IgD-negative memory B cell (primary cell): ENCODE measurements around the gene SEBOX. TPM values are rescaled to one million over a fixed set of nuclear protein-coding genes. Genes with fewer than 3 reads are reported as not detected.
A peak's percentile ranks its signal among the peaks of the same experiment; 100 is the strongest.

Experiments
- H3K27ac Mint-ChIP-seq, 3 donors: one replicate each; pipeline ENCODE4 v1.8.0; 2020 to 2022; ENCODE audit warnings: mild to moderate bottlenecking in 3 of 3, mixed read lengths in 3 of 3, moderate library complexity in 1 of 3
- H3K27me3 Mint-ChIP-seq: one replicate; pipeline ENCODE4 v1.8.0; 2021; ENCODE audit warnings: mixed read lengths
- H3K36me3 Mint-ChIP-seq: one replicate; pipeline ENCODE4 v1.8.0; 2020; ENCODE audit warnings: mild to moderate bottlenecking, mixed read lengths
- H3K4me1 Mint-ChIP-seq, 3 donors: one replicate each; pipeline ENCODE4 v1.8.0; 2020 to 2022; ENCODE audit warnings: mixed read lengths in 3 of 3, mild to moderate bottlenecking in 1 of 3
- H3K4me3 Mint-ChIP-seq, 4 donors: one replicate each; pipeline ENCODE4 v1.8.0; 2020 to 2022; ENCODE audit warnings: mild to moderate bottlenecking in 4 of 4, mixed read lengths in 4 of 4, moderate library complexity in 3 of 4
- H3K9me3 Mint-ChIP-seq, 3 donors: one replicate each; pipeline ENCODE4 v1.8.0; 2020 to 2021; ENCODE audit warnings: mixed read lengths in 3 of 3, mild to moderate bottlenecking in 1 of 3
- polyA plus RNA-seq: library from polyadenylated mRNA; unstranded; fragments of 300-500 nt; fragmentation: Illumina TruSeq; gene quantifications from one replicate; pipeline ENCODE4 v1.2.3, GENCODE V29; 2021

The SEBOX gene
- polyA plus RNA-seq, 1 donor from 2014 or later = not detected

- Mint-ChIP-seq H3K27me3 (peaks cover 10% of the 10 kb centered on the region), H3K4me3 (peak overlapping the region; percentile 70 to 95 (median 91)), H3K27ac (no peak overlapping the region), H3K36me3 (peaks cover 9% of the 10 kb centered on the region), H3K4me1 (peaks cover 0 to 17% (median 6%) of the 10 kb centered on the region in 3 donors), H3K9me3 (no peaks in the 10 kb centered on the region)
These were observed 20.0 kb upstream of the SEBOX start for GRCh38 chr17:28385037-28385400.

- Mint-ChIP-seq H3K4me3 (peak overlapping the region; percentile 70 to 95 (median 91)), H3K36me3 (peaks cover 8% of the 10 kb centered on the region)
These were observed 19.5 kb upstream of the SEBOX start for GRCh38 chr17:28384281-28385036.

GRCh38 chr17:28381141-28381825, 16.3 kb upstream of the SEBOX start:
- Mint-ChIP-seq H3K27me3 (peaks cover 10% of the 10 kb centered on the region), H3K4me3 (peak overlapping the region in 1 of 4 donors; percentile 52), H3K4me1 (peaks cover 0 to 19% (median 6%) of the 10 kb centered on the region in 3 donors), H3K36me3 (peaks cover 7% of the 10 kb centered on the region), H3K27ac (no peak overlapping the region), H3K9me3 (no peaks in the 10 kb centered on the region)

More at GRCh38 chr17:28384281-28385036, 19.5 kb upstream of the SEBOX start:
- Mint-ChIP-seq H3K27ac (no peak overlapping the region), H3K4me1 (peaks cover 0 to 17% (median 6%) of the 10 kb centered on the region in 3 donors), H3K27me3 (peaks cover 10% of the 10 kb centered on the region), H3K9me3 (no peaks in the 10 kb centered on the region)

- Mint-ChIP-seq H3K36me3 (peaks cover 7% of the 10 kb centered on the region), H3K27ac (peak overlapping the region in 1 of 3 donors; percentile 72), H3K4me1 (peaks cover under 1 to 16% (median 4%) of the 10 kb centered on the region in 3 donors), H3K4me3 (peak overlapping the region in 1 of 4 donors; percentile 12), H3K27me3 (peaks cover 10% of the 10 kb centered on the region), H3K9me3 (no peaks in the 10 kb centered on the region)
These were observed 15.1 kb upstream of the SEBOX start for GRCh38 chr17:28379814-28380801.

GRCh38 chr17:28372945-28373274, 7.9 kb upstream of the SEBOX start:
- Mint-ChIP-seq H3K27me3 (no peaks in the 10 kb centered on the region), H3K36me3 (peaks cover under 1% of the 10 kb centered on the region), H3K9me3 (no peaks in the 10 kb centered on the region), H3K4me3 (peak overlapping the region; percentile 12 to 75 (median 66)), H3K4me1 (peaks cover 4 to 15% (median 12%) of the 10 kb centered on the region in 3 donors), H3K27ac (peak overlapping the region in 1 of 3 donors; percentile 53)

- peak overlapping the region in 1 of 3 donors; percentile 86 for H3K27ac Mint-ChIP-seq
- no peaks in the 10 kb centered on the region for H3K9me3 Mint-ChIP-seq
These were observed 7.4 kb upstream of the SEBOX start for GRCh38 chr17:28372203-28372944.

GRCh38 chr17:28371245-28372202, 6.5 kb upstream of the SEBOX start, which contains the start of gene SARM1:
SARM1 (plus strand) TSS chr17:28371694; CDS start chr17:28372033, 339 bp downstream.
- Mint-ChIP-seq H3K4me3 (peak within 1 kb of the TSS; percentile 71 to 98 (median 92)), H3K9me3 (no peaks in the 10 kb centered on the region), H3K27me3 (no peaks in the 10 kb centered on the region), H3K27ac (peak within 1 kb of the TSS; percentile 8 to 90 (median 86)), H3K4me1 (peaks cover 4 to 15% (median 12%) of the 10 kb centered on the region in 3 donors), H3K36me3 (no peaks in the 10 kb centered on the region)

More at GRCh38 chr17:28372203-28372944, 7.4 kb upstream of the SEBOX start:
- Mint-ChIP-seq H3K4me1 (peaks cover 4 to 15% (median 12%) of the 10 kb centered on the region in 3 donors), H3K4me3 (peak overlapping the region; percentile 71 to 87 (median 80)), H3K27me3 (no peaks in the 10 kb centered on the region), H3K36me3 (no peaks in the 10 kb centered on the region)

- peaks cover 4 to 15% (median 12%) of the 10 kb centered on the region in 3 donors for H3K4me1 Mint-ChIP-seq
- H3K36me3 Mint-ChIP-seq = no peaks in the 10 kb centered on the region
- H3K9me3 Mint-ChIP-seq = no peaks in the 10 kb centered on the region
- H3K27me3 Mint-ChIP-seq = no peaks in the 10 kb centered on the region
- H3K27ac Mint-ChIP-seq = peak overlapping the region; percentile 8 to 90 (median 80)
- H3K4me3 Mint-ChIP-seq = peak overlapping the region; percentile 71 to 98 (median 92)
These were observed 5.7 kb upstream of the SEBOX start for GRCh38 chr17:28370744-28371103.

- Mint-ChIP-seq H3K4me1 (peaks cover 4 to 15% (median 12%) of the 10 kb centered on the region in 3 donors), H3K36me3 (no peaks in the 10 kb centered on the region), H3K27me3 (no peaks in the 10 kb centered on the region), H3K27ac (peak within 1 kb of the TSS; percentile 8 to 90 (median 80)), H3K4me3 (peak within 1 kb of the TSS; percentile 71 to 98 (median 92)), H3K9me3 (no peaks in the 10 kb centered on the region)
These were observed 5.2 kb upstream of the SEBOX start, which contains the start of gene VTN for GRCh38 chr17:28370035-28370743. VTN (minus strand) TSS chr17:28370307; CDS start chr17:28370203, 104 bp downstream.

GRCh38 chr17:28369684-28370034, 4.7 kb upstream of the SEBOX start:
- Mint-ChIP-seq H3K27me3 (no peaks in the 10 kb centered on the region), H3K4me1 (peaks cover 0 to 15% (median 12%) of the 10 kb centered on the region in 3 donors), H3K27ac (peak overlapping the region in 1 of 3 donors; percentile 8), H3K9me3 (no peaks in the 10 kb centered on the region), H3K36me3 (no peaks in the 10 kb centered on the region), H3K4me3 (peak overlapping the region in 2 of 4 donors; percentile 55 to 71)

GRCh38 chr17:28368915-28369683, 4.1 kb upstream of the SEBOX start:
- Mint-ChIP-seq H3K4me1 (peaks cover 0 to 15% (median 12%) of the 10 kb centered on the region in 3 donors), H3K27me3 (no peaks in the 10 kb centered on the region), H3K4me3 (peak overlapping the region in 2 of 4 donors; percentile 21 to 43), H3K9me3 (no peaks in the 10 kb centered on the region), H3K27ac (peak overlapping the region in 1 of 3 donors; percentile 8), H3K36me3 (no peaks in the 10 kb centered on the region)

GRCh38 chr17:28368306-28368831, 3.4 kb upstream of the SEBOX start:
- Mint-ChIP-seq H3K36me3 (no peaks in the 10 kb centered on the region), H3K4me1 (peaks cover 0 to 12% (median 10%) of the 10 kb centered on the region in 3 donors), H3K27me3 (no peaks in the 10 kb centered on the region), H3K9me3 (no peaks in the 10 kb centered on the region), H3K4me3 (peak overlapping the region in 1 of 4 donors; percentile 16), H3K27ac (no peak overlapping the region)
